HepG2 (cell line): Measurements from ENCODE around the gene CTNNA3. TPM values are rescaled to one million over a fixed set of nuclear protein-coding genes. Genes with fewer than 3 reads are reported as not detected.

ENCODE experiments used
- CBFB ChIP-seq: sonication (generic); formaldehyde crosslinking; IDR thresholded peaks from 2 replicates; pipeline ENCODE4 v1.4.0; 2020; ENCODE audit warnings: missing genetic modification reagents
- CEBPZ ChIP-seq: IDR thresholded peaks from 2 replicates; pipeline ENCODE4 v1.6.1; 2012; ENCODE audit warnings: low read length, improper control_type of control experiment
- CHCHD3 ChIP-seq: sonication (generic); formaldehyde crosslinking; IDR thresholded peaks from 2 replicates; pipeline ENCODE4 v1.8.0; 2022; ENCODE audit warnings: mild to moderate bottlenecking, missing genetic modification reagents, moderate library complexity
- CREBL2 ChIP-seq: sonication (generic); formaldehyde crosslinking; IDR thresholded peaks from 2 replicates; pipeline ENCODE4 v1.8.1; 2023; ENCODE audit warnings: missing genetic modification reagents, mild to moderate bottlenecking, borderline replicate concordance
- MAF1 ChIP-seq: sonication (generic); formaldehyde crosslinking; IDR thresholded peaks from 2 replicates; pipeline ENCODE4 v1.5.0; 2020; ENCODE audit warnings: missing genetic modification reagents, borderline replicate concordance
- MTERF4 ChIP-seq: sonication (generic); formaldehyde crosslinking; IDR thresholded peaks from 2 replicates; pipeline ENCODE4 v1.8.0; 2023; ENCODE audit warnings: mild to moderate bottlenecking, missing genetic modification reagents
- SAFB2 ChIP-seq: sonication (generic); formaldehyde crosslinking; IDR thresholded peaks from 2 replicates; pipeline ENCODE4 v1.5.1; 2020; ENCODE audit warnings: missing genetic modification reagents, low read depth, mild to moderate bottlenecking, borderline replicate concordance
- THAP11 ChIP-seq: IDR thresholded peaks from 2 replicates; pipeline ENCODE4 v1.6.1; 2016; ENCODE audit warnings: missing biosample characterization, missing genetic modification reagents
- ZNF232 ChIP-seq: sonication (generic); formaldehyde crosslinking; IDR thresholded peaks from 2 replicates; pipeline ENCODE4 v1.4.0; 2020; ENCODE audit warnings: missing genetic modification reagents, borderline replicate concordance
- ZNF264 ChIP-seq: sonication (generic); formaldehyde crosslinking; IDR thresholded peaks from 2 replicates; pipeline ENCODE4 v1.4.0; 2020; ENCODE audit warnings: missing genetic modification reagents
- polyA plus RNA-seq, 8 experiments: library from polyadenylated mRNA; depleted of rRNA in 3 of 8; stranded (reverse) in 7 of 8; unstranded in 1 of 8; fragments of >200 nt; fragmentation: Illumina TruSeq in 4 of 8; extraction: Trizol in 4 of 8; gene quantifications; 2 replicates each; pipeline versions ENCODE4 v1.2.1 to v1.2.3, GENCODE V29; 2011 to 2016; ENCODE audit warnings: low read depth in 4 of 8, missing spikeins in 1 of 8, mixed read lengths in 1 of 8; ENCODE audit not compliant: insufficient read depth in 1 of 8
- total RNA-seq, 5 experiments: library from RNA; depleted of rRNA; stranded (reverse); fragments of >200 nt; fragmentation: Illumina TruSeq; extraction: Trizol; gene quantifications; 2 replicates each; pipeline ENCODE4 v1.2.3, GENCODE V29; 2016; ENCODE audit warnings: low read depth in 1 of 5

The CTNNA3 gene
- total and polyA plus RNA-seq, 2 of the 13 experiments (the other 11 are each of a cell fraction or from before 2014, with no cell fraction given): not detected

- no peak for TF ChIP-seq CEBPZ
- no peak for TF ChIP-seq CHCHD3 (CRISPR knock-in tag)
- TF ChIP-seq MAF1: no peak
- TF ChIP-seq SAFB2 (CRISPR knock-in tag): no peak
- no peak for TF ChIP-seq CBFB (CRISPR knock-in tag)
- TF ChIP-seq THAP11: no peak
- no peak for TF ChIP-seq ZNF264 (CRISPR knock-in tag)
- TF ChIP-seq MTERF4 (CRISPR knock-in tag): no peak
- TF ChIP-seq CREBL2 (CRISPR knock-in tag): no peak
- no peak for TF ChIP-seq ZNF232 (CRISPR knock-in tag)
Measured at GRCh38 chr10:66772548-66773471, 923.2 kb downstream of the CTNNA3 start (continued).
